GM18519 (cell line): Measurements from ENCODE around the gene LRRN2.

Experiments
- ATAC-seq: cut with Tn5 transposase; IDR thresholded peaks from one replicate; pipeline ENCODE4 v1.9.1; 2021; ENCODE audit warnings: mild to moderate bottlenecking, moderate library complexity; ENCODE audit not compliant: unreplicated experiment, low FRiP score

LRRN2 gene

DNA sequence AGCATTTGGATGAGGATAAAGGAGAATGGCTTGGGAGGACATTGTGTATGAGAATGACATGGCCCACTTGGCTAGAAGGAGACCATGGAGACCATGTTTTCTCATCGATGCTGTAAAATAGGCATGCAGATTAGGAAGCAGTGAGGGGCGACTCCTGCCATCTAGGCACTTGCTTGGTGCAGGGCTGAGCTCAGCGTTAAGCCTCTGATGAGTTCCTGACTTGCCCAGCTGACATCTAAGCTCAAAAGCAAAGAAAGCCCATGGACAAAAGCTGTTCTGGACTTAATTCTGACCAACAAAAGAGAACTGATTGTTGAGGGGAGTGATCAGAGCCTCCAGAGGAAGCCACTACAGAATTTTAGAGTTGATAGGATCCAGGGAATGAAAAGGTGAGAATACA is 74.5 kb downstream of the LRRN2 start:
- no peak for ATAC-seq

- no peak for ATAC-seq
Observed at GRCh38 chr1:204607910-204608309, 77.6 kb downstream of the LRRN2 start.

GRCh38 chr1:204605791-204606190 is 79.7 kb downstream of the LRRN2 start:
- no peak for ATAC-seq

DNA sequence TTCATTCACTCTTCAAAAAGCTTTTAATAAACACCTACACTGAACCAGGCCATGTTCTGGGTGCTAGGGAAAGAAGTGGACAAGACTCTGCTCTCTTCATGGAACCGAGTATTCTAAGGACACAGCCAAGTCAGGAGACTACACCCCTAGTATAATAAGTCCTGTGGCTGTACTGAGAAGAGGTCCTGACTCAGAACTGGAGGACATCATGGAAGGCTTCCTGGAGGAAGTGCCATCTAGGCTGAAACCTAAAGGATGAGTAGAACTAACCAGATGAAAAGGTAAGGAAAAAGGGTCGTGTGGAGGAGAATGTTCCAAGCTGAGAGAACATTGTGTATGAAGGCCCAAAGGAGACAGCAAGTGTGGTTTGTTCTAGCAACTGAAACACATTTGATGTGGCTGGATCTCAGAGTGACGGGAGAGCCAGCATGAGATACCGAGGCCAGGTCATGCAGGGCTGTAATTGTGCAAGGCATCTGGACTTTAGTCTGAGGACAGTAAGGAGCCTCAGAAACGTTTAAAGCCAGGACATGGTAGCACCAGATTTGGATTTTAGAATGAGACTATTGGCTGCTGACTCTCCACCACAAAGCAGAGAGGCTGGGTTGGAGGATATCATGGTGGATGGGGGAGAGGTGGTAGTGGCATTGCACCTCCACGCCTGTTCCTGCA is 82.5 kb downstream of the LRRN2 start:
- no peak for ATAC-seq

DNA sequence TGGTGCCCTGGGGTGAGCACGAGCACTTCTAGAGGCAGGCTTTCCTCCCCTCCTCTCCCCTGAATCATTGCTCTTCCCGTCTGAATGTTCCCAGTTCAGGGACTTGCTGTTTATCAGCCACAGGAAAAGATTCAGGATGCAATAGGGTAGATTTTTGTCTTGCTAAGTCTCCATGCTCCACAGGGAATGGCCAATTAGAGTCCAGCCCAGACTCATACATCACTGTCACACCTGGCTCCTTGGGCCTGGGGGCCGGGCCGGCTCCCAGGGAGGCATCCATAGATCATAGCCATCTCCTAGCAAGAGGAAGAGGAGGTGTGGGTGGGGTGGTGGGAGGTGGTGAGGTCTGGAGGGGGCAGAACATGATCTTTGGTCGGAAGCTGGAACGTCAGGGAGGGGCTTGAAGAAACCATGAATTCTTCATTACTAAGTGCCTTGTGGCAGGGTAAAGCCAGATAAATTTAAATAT is 83.4 kb downstream of the LRRN2 start:
- no peak for ATAC-seq

- ATAC-seq = no peak
Observed at GRCh38 chr1:204600968-204601367, 84.6 kb downstream of the LRRN2 start.

DNA sequence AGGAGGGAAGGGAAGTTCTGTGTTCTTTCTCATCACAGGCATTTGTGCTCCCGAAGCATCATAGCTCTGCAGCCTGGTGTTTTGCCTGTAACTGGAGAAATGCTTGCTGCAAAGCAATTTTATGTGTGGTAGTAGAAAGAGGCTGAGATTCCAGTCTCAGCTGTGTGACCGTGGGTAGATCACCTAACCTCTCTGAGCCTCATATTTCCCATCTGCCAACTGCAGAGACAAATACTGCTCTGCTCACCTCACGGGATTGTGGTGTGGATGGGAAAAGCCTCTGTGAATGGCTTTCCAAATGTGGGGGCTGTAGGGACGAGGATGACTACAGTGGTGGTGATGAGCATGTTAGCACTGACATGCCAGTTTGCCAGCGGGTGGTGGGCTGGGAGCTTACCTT is 85.3 kb downstream of the LRRN2 start:
- no peak for ATAC-seq

- no peak for ATAC-seq
Observed at GRCh38 chr1:204599596-204599995, 85.9 kb downstream of the LRRN2 start.

GRCh38 chr1:204599098-204599497 is 86.4 kb downstream of the LRRN2 start:
- no peak for ATAC-seq

DNA sequence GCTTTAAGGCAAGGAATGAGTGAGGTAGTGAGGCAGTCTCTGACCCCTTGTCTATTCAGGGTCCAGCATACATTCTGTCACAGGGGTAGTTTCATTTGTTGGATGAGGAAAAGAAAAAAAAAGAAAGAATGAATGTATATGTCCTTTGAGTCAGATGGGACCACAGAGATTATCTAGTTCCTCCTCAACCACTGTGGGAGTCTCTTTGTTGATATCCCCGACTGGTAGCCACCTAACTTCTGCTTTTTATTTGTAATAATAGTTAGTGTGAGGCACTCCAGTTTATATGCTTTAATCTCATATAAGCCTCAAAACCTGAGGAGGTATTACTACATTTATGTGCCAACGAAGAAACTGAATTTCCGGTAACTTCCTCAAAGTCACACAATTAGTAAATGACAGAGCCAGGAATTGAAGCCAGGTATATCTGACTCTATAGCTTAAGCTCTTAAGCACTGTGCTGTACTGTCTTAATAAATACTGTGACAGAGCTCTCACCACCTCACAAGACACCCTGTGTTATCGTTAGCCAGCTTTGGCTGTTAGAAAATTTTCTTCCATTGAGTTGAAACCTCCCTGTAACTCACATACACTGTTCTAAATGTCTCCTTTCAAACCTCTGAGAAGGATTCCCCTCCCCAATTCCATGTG is 87.1 kb downstream of the LRRN2 start:
- no peak for ATAC-seq

- ATAC-seq = no peak
Observed at GRCh38 chr1:204592246-204592948, 93.1 kb downstream of the LRRN2 start.

- ATAC-seq = no peak
Observed at GRCh38 chr1:204591473-204592090, 94.0 kb downstream of the LRRN2 start.

GRCh38 chr1:204589409-204590038 is 96.0 kb downstream of the LRRN2 start:
- no peak for ATAC-seq

DNA sequence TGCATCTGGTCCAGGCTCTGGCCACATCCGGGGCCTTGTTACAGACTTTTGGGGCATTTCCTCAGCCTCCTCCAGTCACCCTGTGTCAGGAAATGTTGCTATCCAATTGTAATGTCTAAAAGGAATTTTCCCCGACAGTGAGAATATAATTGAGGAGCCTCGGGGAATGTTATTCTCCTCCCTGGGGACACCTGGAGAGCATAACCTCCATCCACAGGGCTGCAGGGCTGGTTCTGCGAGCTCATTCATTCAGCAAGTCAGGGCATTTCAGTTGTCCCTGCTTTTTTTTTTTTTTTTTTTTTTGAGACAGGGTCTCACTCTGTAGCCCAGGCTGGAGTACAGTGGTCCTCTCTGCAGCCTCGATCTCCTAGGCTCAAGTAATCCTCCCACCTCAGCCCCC is 96.7 kb downstream of the LRRN2 start:
- no peak for ATAC-seq

DNA sequence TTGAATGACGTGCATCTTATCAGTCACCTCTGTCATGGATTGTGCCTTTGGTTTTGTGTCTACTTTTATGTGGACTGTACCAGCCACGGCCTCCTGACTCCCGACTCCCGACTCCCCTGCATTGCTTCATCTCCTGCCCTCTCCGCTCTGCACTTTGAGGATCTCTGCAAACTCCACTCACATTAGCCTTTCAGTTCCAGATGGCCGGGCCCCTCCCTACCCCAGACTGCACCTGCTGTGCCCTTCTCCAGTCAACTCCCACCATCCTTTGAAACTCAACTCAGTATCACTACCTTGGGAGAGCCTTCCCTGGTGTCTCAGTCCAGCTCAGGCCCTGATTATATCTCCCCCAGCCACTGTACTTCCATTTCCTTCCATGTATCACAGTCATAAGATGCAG is 97.9 kb downstream of the LRRN2 start:
- ATAC-seq = no peak

- no peak for ATAC-seq
Observed at GRCh38 chr1:204584699-204585372, 100.7 kb downstream of the LRRN2 start.

- no peak for ATAC-seq
Observed at GRCh38 chr1:204583909-204584632, 101.5 kb downstream of the LRRN2 start.

GRCh38 chr1:204581759-204582158 is 103.8 kb downstream of the LRRN2 start:
- ATAC-seq = no peak

- ATAC-seq = no peak
Observed at GRCh38 chr1:204580862-204581261, 104.7 kb downstream of the LRRN2 start.

- no peak for ATAC-seq
Observed at GRCh38 chr1:204579681-204580080, 105.9 kb downstream of the LRRN2 start.
